H1 (cell line): ENCODE measurements around the gene CES3.

Experiments
- CBX5 ChIP-seq: fragments of 300-800, 300-1000 bp; sonication (generic); IDR thresholded peaks from 2 replicates; pipeline ENCODE4 v1.7.1; 2016; ENCODE audit warnings: antibody characterized with exemption, low read length, low read depth
- CEBPB ChIP-seq: IDR thresholded peaks from 2 replicates; pipeline ENCODE4 v1.6.1; 2012; ENCODE audit warnings: low read depth, low read length
- EGR1 ChIP-seq: IDR thresholded peaks from 2 replicates; pipeline ENCODE4 v1.6.1; 2011; ENCODE audit warnings: low read depth, low read length, borderline replicate concordance
- EP300 ChIP-seq, 2 experiments: IDR thresholded peaks; 1 replicate in 1 of 2; 2 replicates in 1 of 2; pipeline ENCODE4 v1.6.1; 2011 to 2012; ENCODE audit warnings: low read depth in 2 of 2, low read length in 2 of 2, mild to moderate bottlenecking in 2 of 2, borderline replicate concordance in 1 of 2, inconsistent platforms in 1 of 2, moderate library complexity in 1 of 2
- KDM1A ChIP-seq: fragments of 200-600, 300-600 bp; sonication (generic); IDR thresholded peaks from 2 replicates; pipeline ENCODE4 v1.7.1; 2016; ENCODE audit warnings: mild to moderate bottlenecking, low read length, borderline replicate concordance
- NRF1 ChIP-seq: IDR thresholded peaks from 2 replicates; pipeline ENCODE4 v1.6.1; 2011; ENCODE audit warnings: mild to moderate bottlenecking, low read depth, low read length, improper control_type of control experiment
- PHF8 ChIP-seq: fragments of 200-600 bp; sonication (generic); conservative IDR thresholded peaks from 2 replicates; pipeline ENCODE4 v1.7.1; 2012; ENCODE audit warnings: low read depth, mild to moderate bottlenecking, inconsistent platforms, low read length, moderate library complexity
- POLR2A ChIP-seq, 2 experiments: IDR thresholded peaks; 1 replicate in 1 of 2; 2 replicates in 1 of 2; pipeline ENCODE4 v1.6.1; 2011; ENCODE audit warnings: low read depth in 2 of 2, low read length in 2 of 2, mild to moderate bottlenecking in 2 of 2; ENCODE audit errors: control extremely low read depth in 1 of 2
- SP1 ChIP-seq: IDR thresholded peaks from 2 replicates; pipeline ENCODE4 v1.6.1; 2011; ENCODE audit warnings: low read depth, low read length
- TAF7 ChIP-seq: optimal IDR thresholded peaks from 2 replicates; pipeline ENCODE3; 2011; ENCODE audit warnings: low read depth, mild to moderate bottlenecking, inconsistent platforms, low read length, moderate library complexity, borderline replicate concordance
- TEAD4 ChIP-seq: IDR thresholded peaks from 2 replicates; pipeline ENCODE4 v1.6.1; 2012; ENCODE audit warnings: low read depth, low read length, inconsistent platforms, mixed read lengths
- TF ChIP-seq, protein P1 (sequence below), 3 experiments: IDR thresholded peaks; 1 replicate in 2 of 3; 2 replicates in 1 of 3; pipeline versions ENCODE4 v1.5.1 to v1.6.1; 2011; ENCODE audit warnings: low read length in 3 of 3, mild to moderate bottlenecking in 3 of 3, inconsistent platforms in 2 of 3, low read depth in 1 of 3, moderate library complexity in 1 of 3; ENCODE audit not compliant: insufficient read depth in 1 of 3; ENCODE audit errors: control extremely low read depth in 1 of 3
- TF ChIP-seq, protein P2 (sequence below): IDR thresholded peaks from 2 replicates; pipeline ENCODE4 v1.6.1; 2011; ENCODE audit warnings: low read length, improper control_type of control experiment

DNA sequence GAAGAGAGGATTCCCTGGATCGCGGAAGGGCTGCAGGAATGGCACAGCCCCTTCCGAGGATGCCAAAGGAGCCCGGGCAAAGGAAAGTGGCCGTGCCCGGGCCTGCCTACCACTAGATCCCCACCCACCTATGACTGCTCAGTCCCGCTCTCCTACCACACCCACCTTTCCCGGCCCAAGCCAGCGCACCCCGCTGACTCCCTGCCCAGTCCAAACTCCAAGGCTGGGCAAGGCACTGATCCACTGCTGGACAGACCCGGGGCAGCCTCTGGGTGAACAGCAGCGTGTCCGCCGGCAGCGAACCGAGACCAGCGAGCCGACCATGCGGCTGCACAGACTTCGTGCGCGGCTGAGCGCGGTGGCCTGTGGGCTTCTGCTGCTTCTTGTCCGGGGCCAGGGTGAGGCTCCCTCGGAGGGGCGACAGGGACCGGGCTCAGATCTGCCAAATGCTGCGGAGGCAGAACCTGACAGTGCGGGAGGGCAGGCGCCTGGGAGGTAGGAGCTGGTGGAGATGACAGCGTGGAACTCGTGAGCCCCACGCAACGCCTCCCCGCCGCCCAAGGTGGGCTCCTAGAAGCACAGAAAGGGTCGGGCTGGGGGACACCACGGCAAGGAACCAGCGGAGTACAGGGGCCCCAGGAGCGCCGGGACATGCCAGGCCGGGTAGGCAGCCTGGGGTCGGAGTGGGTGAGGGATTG, 25.6 kb upstream of the CES3 start, which contains the start of gene CES2:
- TF ChIP-seq, protein P1, sequence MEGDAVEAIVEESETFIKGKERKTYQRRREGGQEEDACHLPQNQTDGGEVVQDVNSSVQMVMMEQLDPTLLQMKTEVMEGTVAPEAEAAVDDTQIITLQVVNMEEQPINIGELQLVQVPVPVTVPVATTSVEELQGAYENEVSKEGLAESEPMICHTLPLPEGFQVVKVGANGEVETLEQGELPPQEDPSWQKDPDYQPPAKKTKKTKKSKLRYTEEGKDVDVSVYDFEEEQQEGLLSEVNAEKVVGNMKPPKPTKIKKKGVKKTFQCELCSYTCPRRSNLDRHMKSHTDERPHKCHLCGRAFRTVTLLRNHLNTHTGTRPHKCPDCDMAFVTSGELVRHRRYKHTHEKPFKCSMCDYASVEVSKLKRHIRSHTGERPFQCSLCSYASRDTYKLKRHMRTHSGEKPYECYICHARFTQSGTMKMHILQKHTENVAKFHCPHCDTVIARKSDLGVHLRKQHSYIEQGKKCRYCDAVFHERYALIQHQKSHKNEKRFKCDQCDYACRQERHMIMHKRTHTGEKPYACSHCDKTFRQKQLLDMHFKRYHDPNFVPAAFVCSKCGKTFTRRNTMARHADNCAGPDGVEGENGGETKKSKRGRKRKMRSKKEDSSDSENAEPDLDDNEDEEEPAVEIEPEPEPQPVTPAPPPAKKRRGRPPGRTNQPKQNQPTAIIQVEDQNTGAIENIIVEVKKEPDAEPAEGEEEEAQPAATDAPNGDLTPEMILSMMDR (IDR thresholded peaks at IDR 0.05; ENCODE audit: control extremely low read depth in 1 of 3, insufficient read depth in 1 of 3, low read depth in 1 of 3, low read length in 3 of 3): no peak
- TF ChIP-seq NRF1: no peak
- TF ChIP-seq SP1: no peak
- no peak for TF ChIP-seq CBX5
- no peak for TF ChIP-seq CEBPB
- no peak for TF ChIP-seq TEAD4
- TF ChIP-seq EGR1: no peak
- no peak for TF ChIP-seq EP300 (IDR thresholded peaks at IDR 0.05; ENCODE audit: borderline replicate concordance in 1 of 2, low read depth in 2 of 2, low read length in 2 of 2)
- TF ChIP-seq POLR2A (IDR thresholded peaks at IDR 0.05; ENCODE audit: control extremely low read depth in 1 of 2, low read depth in 2 of 2, low read length in 2 of 2): no peak
- no peak for TF ChIP-seq KDM1A
- TF ChIP-seq, protein P2, sequence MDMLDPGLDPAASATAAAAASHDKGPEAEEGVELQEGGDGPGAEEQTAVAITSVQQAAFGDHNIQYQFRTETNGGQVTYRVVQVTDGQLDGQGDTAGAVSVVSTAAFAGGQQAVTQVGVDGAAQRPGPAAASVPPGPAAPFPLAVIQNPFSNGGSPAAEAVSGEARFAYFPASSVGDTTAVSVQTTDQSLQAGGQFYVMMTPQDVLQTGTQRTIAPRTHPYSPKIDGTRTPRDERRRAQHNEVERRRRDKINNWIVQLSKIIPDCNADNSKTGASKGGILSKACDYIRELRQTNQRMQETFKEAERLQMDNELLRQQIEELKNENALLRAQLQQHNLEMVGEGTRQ: no peak
- no peak for TF ChIP-seq PHF8
- TF ChIP-seq TAF7: no peak
